IMR-90 (cell line): Measurements from ENCODE around the gene NFASC. TPM values are rescaled to one million over a fixed set of nuclear protein-coding genes. Genes with fewer than 3 reads are reported as not detected.

Experiments
- ATAC-seq: fragments of 200-7000 bp; cut with Tn5 transposase; 2 replicates; pipeline ENCODE4 v1.9.1; 2020; ENCODE audit warnings: low read depth, mild to moderate bottlenecking, moderate library complexity
- BruUV-seq: library from RNA; stranded (reverse); fragments of 400-500 nt; replicated peaks from 2 replicates; lab custom pipeline; 2021; lab: Mats Ljungman, UMichigan
- CTCF ChIA-PET: fragments of 300-600 bp; formaldehyde crosslinking; extraction: SDS; loops from one replicate; lab custom pipeline; 2021; ENCODE audit warnings: antibody characterized with exemption; lab: Yijun Ruan, JAX
- POLR2A ChIA-PET: fragments of 300-600 bp; sonication (Branson Sonifier 250); formaldehyde crosslinking; loops from one replicate; lab custom pipeline; 2022; ENCODE audit warnings: antibody characterized with exemption; ENCODE audit not compliant: unreplicated experiment; lab: Charles Lee
- DNase-seq: peaks from one replicate; pipeline ENCODE4 v3.0.0; 2013
- H2AFZ ChIP-seq: replicated peaks from 2 replicates; pipeline ENCODE3; 2013; ENCODE audit warnings: low read length, mild to moderate bottlenecking; ENCODE audit not compliant: poor library complexity
- H2AK5ac ChIP-seq: 2 replicates; pipeline ENCODE4 v1.6.1; 2013; ENCODE audit warnings: low read depth, low read length, inconsistent platforms
- H2AK9ac ChIP-seq: replicated peaks from 2 replicates; pipeline ENCODE3; 2013; ENCODE audit warnings: mild to moderate bottlenecking, low read depth, low read length, moderate library complexity; ENCODE audit not compliant: poor library complexity
- H2BK120ac ChIP-seq: 2 replicates; pipeline ENCODE4 v1.6.1; 2013; ENCODE audit warnings: low read depth, low read length, inconsistent platforms
- H2BK15ac ChIP-seq: 3 replicates; pipeline ENCODE4 v1.6.1; 2013; ENCODE audit warnings: low read depth, low read length, inconsistent platforms
- H2BK20ac ChIP-seq: 2 replicates; pipeline ENCODE4 v1.6.1; 2013; ENCODE audit warnings: low read depth, mild to moderate bottlenecking, inconsistent platforms, low read length, moderate library complexity
- H2BK5ac ChIP-seq: 2 replicates; pipeline ENCODE4 v1.6.1; 2013; ENCODE audit warnings: mild to moderate bottlenecking, low read depth, low read length, inconsistent platforms; ENCODE audit not compliant: poor library complexity, severe bottlenecking
- H3K14ac ChIP-seq: replicated peaks from 2 replicates; pipeline ENCODE4 v1.6.1; 2013; ENCODE audit warnings: low read depth, low read length, inconsistent platforms
- H3K18ac ChIP-seq: 2 replicates; pipeline ENCODE4 v1.6.1; 2013; ENCODE audit warnings: low read depth, low read length, control low read depth
- H3K23ac ChIP-seq: 2 replicates; pipeline ENCODE4 v1.6.1; 2013; ENCODE audit warnings: low read depth, low read length, inconsistent platforms
- H3K27ac ChIP-seq: 2 replicates; pipeline ENCODE4 v1.5.1; 2013; ENCODE audit warnings: mild to moderate bottlenecking, control low read depth, low read length; ENCODE audit not compliant: insufficient read depth
- H3K27me3 ChIP-seq: 2 replicates; pipeline ENCODE4 v1.6.1; 2013; ENCODE audit warnings: low read length; ENCODE audit not compliant: control insufficient read depth, insufficient read depth
- H3K36me3 ChIP-seq: 2 replicates; pipeline ENCODE4 v1.6.1; 2013; ENCODE audit warnings: low read length, mixed read lengths; ENCODE audit not compliant: control insufficient read depth, insufficient read depth
- H3K4ac ChIP-seq: 2 replicates; pipeline ENCODE4 v1.6.1; 2013; ENCODE audit warnings: low read depth, low read length, inconsistent platforms
- H3K4me1 ChIP-seq: 2 replicates; pipeline ENCODE4 v1.6.1; 2013; ENCODE audit warnings: low read length, mixed read lengths; ENCODE audit not compliant: control insufficient read depth, insufficient read depth
- H3K4me2 ChIP-seq: 2 replicates; pipeline ENCODE4 v1.6.1; 2013; ENCODE audit warnings: low read depth, mild to moderate bottlenecking, control low read depth, low read length, moderate library complexity
- H3K4me3 ChIP-seq: 2 replicates; pipeline ENCODE4 v1.5.1; 2013; ENCODE audit warnings: low read depth, mild to moderate bottlenecking, control low read depth, low read length, moderate library complexity; ENCODE audit not compliant: insufficient read depth
- H3K56ac ChIP-seq: 2 replicates; pipeline ENCODE4 v1.6.1; 2013; ENCODE audit warnings: low read length, inconsistent platforms; ENCODE audit not compliant: insufficient read depth; ENCODE audit errors: extremely low read depth
- H3K79me1 ChIP-seq, 2 experiments: 2 replicates each; pipeline ENCODE4 v1.6.1; 2013; ENCODE audit warnings: low read length in 2 of 2, inconsistent platforms in 1 of 2, low read depth in 1 of 2
- H3K9ac ChIP-seq: 2 replicates; pipeline ENCODE4 v1.6.1; 2013; ENCODE audit warnings: low read depth, low read length, control low read depth
- H3K9me1 ChIP-seq: 2 replicates; pipeline ENCODE4 v1.6.1; 2013; ENCODE audit warnings: low read length, inconsistent platforms; ENCODE audit not compliant: insufficient read depth
- H3K9me3 ChIP-seq: 2 replicates; pipeline ENCODE4 v1.6.1; 2013; ENCODE audit warnings: low read length; ENCODE audit not compliant: control insufficient read depth, insufficient read depth
- H4K20me1 ChIP-seq: 2 replicates; pipeline ENCODE4 v1.6.1; 2013; ENCODE audit warnings: low read length, inconsistent platforms; ENCODE audit not compliant: insufficient read depth
- H4K5ac ChIP-seq: 2 replicates; pipeline ENCODE4 v1.6.1; 2013; ENCODE audit warnings: mild to moderate bottlenecking, low read depth, low read length, control low read depth
- H4K8ac ChIP-seq, 2 experiments: 2 replicates each; pipeline ENCODE4 v1.6.1; 2013; ENCODE audit warnings: low read depth in 2 of 2, low read length in 2 of 2, control low read depth in 1 of 2, inconsistent platforms in 1 of 2
- H4K91ac ChIP-seq: 2 replicates; pipeline ENCODE4 v1.6.1; 2013; ENCODE audit warnings: low read depth, low read length, inconsistent platforms; ENCODE audit not compliant: insufficient read depth
- BHLHE40 ChIP-seq: fragments of 150-350 bp; IDR thresholded peaks from 2 replicates; pipeline ENCODE4 v1.6.1; 2016; ENCODE audit warnings: mild to moderate bottlenecking, low read depth, low read length
- CHD1 ChIP-seq: IDR thresholded peaks from 2 replicates; pipeline ENCODE4 v1.6.1; 2012; ENCODE audit warnings: low read depth, low read length, improper control_type of control experiment
- FOS ChIP-seq: fragments of 150-350 bp; IDR thresholded peaks from 2 replicates; pipeline ENCODE4 v1.6.1; 2016; ENCODE audit warnings: low read depth, low read length
- MXI1 ChIP-seq: IDR thresholded peaks from 2 replicates; pipeline ENCODE4 v1.6.1; 2012; ENCODE audit warnings: low read depth, mild to moderate bottlenecking, low read length, moderate library complexity, borderline replicate concordance
- NFE2L2 ChIP-seq: fragments of 150-350 bp; IDR thresholded peaks from 2 replicates; pipeline ENCODE4 v1.6.1; 2016; ENCODE audit warnings: low read depth, mild to moderate bottlenecking, low read length
- POLR2A ChIP-seq: IDR thresholded peaks from 2 replicates; pipeline ENCODE4 v1.6.1; 2012; ENCODE audit warnings: mild to moderate bottlenecking, low read depth, low read length
- WGBS, 2 experiments: methylation state at CpG; one replicate each; pipeline versions ENCODE4 v1.1.5 to v1.1.7; 2013; ENCODE audit warnings: missing lambda C conversion rate in 2 of 2; ENCODE audit not compliant: insufficient read length in 1 of 2; ENCODE audit errors: extremely low coverage in 2 of 2; 5-methylcytosine and 5-hydroxymethylcytosine counted together
- dilution Hi-C: fragments of 300-500 bp; cut with HindIII; formaldehyde crosslinking; loops from one replicate; pipeline ENCODE4 v1.14.3; 2018; ENCODE audit warnings: low sequenced_read_pairs; ENCODE audit not compliant: unreplicated experiment
- in situ Hi-C: fragments of 300-500 bp; cut with MboI; formaldehyde crosslinking; loops from 3 replicates; pipeline ENCODE4 v1.14.3; 2019; ENCODE audit warnings: low sequenced_read_pairs, inconsistent platforms, mixed read lengths
- intact Hi-C: fragments of 100-400 bp; cut with micrococcal nuclease; formaldehyde crosslinking; loops from 2 replicates; pipeline ENCODE4 v1.10.0; 2022
- polyA plus RNA-seq, 3 experiments: library from polyadenylated mRNA; depleted of rRNA; stranded (reverse); fragments of >200 nt; gene quantifications; 2 replicates each; pipeline ENCODE4 v1.2.3, GENCODE V29; 2012; ENCODE audit warnings: low replicate concordance in 1 of 3
- total RNA-seq: library from RNA; depleted of rRNA; stranded (reverse); fragments of >200 nt; gene quantifications from 2 replicates; pipeline ENCODE4 v1.2.3, GENCODE V29; 2012
- TF ChIP-seq, protein P1 (sequence below): fragments of 150-350 bp; IDR thresholded peaks from 2 replicates; pipeline ENCODE4 v1.6.1; 2016; ENCODE audit warnings: low read depth, mild to moderate bottlenecking, low read length, moderate library complexity, borderline replicate concordance
- TF ChIP-seq, protein P2 (sequence below): conservative IDR thresholded peaks from 2 replicates; pipeline ENCODE4 v1.5.1; 2012; ENCODE audit warnings: mild to moderate bottlenecking, low read depth, low read length, improper control_type of control experiment

The NFASC gene
- total and polyA plus RNA-seq, 2 of the 4 experiments (the other 2 are of a cell fraction): 0.18 to 0.79 TPM

DNA sequence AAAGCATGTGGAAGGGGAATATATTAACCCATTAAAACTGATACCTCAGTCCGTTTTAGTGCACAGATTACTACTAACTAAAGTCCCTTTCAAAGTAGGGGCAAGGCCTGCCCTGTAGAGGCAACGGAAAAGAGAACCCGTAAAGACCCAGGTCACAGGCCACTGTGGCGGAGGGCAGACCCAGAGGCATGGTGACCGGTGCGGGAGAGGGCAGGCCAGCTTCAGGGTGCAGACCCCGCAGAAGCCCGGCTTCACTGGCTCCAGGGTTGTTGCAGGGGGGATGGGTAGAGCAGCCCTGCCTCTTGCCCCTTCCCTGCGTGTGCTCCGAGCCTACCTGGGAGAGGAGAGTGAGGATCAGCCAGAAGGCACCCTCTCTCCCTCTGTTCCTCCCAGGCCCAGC, 190.1 kb downstream of the NFASC start:
- ATAC-seq (no peak), DNase-seq (no peak)
- H3K79me1 ChIP-seq: no peaks in the 10 kb centered on the region
- H3K56ac ChIP-seq: no peak overlapping the region
- no peak overlapping the region for H3K14ac ChIP-seq
- ChIA-PET CTCF (interaction anchor here (1.2 to 2.9 kb wide), 7 partner anchors 8 to 86 kb away, joined by 3 to 31 read pairs (median 8); no protein-coding TSS in a partner anchor), POLR2A (no interaction called here)
- no peak overlapping the region for H2BK120ac ChIP-seq
- no TSS peak for BruUV-seq
- intact Hi-C loops: loop anchor here (1.0 kb wide), 3 partner anchors 71 to 252 kb away; no protein-coding TSS in a partner anchor
- H2BK5ac ChIP-seq: no peak overlapping the region
- no peaks in the 10 kb centered on the region for H3K36me3 ChIP-seq
- WGBS, 2 experiments: no CpG with 5 or more reads among the region's 10 CpGs
- no peaks in the 10 kb centered on the region for H3K9me1 ChIP-seq
- no peak overlapping the region for H3K9ac ChIP-seq
- H2AFZ ChIP-seq: no peak overlapping the region
- dilution Hi-C loops: no loop called here
- no peak overlapping the region for H4K8ac ChIP-seq
- H2BK20ac ChIP-seq: no peak overlapping the region
- in situ Hi-C loops: loop anchor here (5.0 kb wide), 1 partner anchor 73 kb away; no protein-coding TSS in a partner anchor
- TF ChIP-seq POLR2A (no peak), NFE2L2 (no peak), MXI1 (no peak), BHLHE40 (no peak), FOS (no peak), CHD1 (no peak)
- TF ChIP-seq, protein P1, sequence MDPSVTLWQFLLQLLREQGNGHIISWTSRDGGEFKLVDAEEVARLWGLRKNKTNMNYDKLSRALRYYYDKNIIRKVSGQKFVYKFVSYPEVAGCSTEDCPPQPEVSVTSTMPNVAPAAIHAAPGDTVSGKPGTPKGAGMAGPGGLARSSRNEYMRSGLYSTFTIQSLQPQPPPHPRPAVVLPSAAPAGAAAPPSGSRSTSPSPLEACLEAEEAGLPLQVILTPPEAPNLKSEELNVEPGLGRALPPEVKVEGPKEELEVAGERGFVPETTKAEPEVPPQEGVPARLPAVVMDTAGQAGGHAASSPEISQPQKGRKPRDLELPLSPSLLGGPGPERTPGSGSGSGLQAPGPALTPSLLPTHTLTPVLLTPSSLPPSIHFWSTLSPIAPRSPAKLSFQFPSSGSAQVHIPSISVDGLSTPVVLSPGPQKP: no peak
- TF ChIP-seq, protein P2, sequence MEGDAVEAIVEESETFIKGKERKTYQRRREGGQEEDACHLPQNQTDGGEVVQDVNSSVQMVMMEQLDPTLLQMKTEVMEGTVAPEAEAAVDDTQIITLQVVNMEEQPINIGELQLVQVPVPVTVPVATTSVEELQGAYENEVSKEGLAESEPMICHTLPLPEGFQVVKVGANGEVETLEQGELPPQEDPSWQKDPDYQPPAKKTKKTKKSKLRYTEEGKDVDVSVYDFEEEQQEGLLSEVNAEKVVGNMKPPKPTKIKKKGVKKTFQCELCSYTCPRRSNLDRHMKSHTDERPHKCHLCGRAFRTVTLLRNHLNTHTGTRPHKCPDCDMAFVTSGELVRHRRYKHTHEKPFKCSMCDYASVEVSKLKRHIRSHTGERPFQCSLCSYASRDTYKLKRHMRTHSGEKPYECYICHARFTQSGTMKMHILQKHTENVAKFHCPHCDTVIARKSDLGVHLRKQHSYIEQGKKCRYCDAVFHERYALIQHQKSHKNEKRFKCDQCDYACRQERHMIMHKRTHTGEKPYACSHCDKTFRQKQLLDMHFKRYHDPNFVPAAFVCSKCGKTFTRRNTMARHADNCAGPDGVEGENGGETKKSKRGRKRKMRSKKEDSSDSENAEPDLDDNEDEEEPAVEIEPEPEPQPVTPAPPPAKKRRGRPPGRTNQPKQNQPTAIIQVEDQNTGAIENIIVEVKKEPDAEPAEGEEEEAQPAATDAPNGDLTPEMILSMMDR: no peak
- no peaks in the 10 kb centered on the region for H4K20me1 ChIP-seq
- H3K27me3 ChIP-seq: peaks cover 20% of the 10 kb centered on the region
- H3K4ac ChIP-seq: no peak overlapping the region
- H3K27ac ChIP-seq: no peak overlapping the region
- H2AK5ac ChIP-seq: no peak overlapping the region
- no peak overlapping the region for H3K18ac ChIP-seq
- H2AK9ac ChIP-seq: no peak overlapping the region
- no peak overlapping the region for H3K4me3 ChIP-seq
- H2BK15ac ChIP-seq: no peak overlapping the region
- no peaks in the 10 kb centered on the region for H3K4me1 ChIP-seq
- no peak overlapping the region for H4K91ac ChIP-seq
- H3K9me3 ChIP-seq: no peaks in the 10 kb centered on the region
- H4K5ac ChIP-seq: no peak overlapping the region
- no peak overlapping the region for H3K23ac ChIP-seq
- H3K4me2 ChIP-seq: no peak overlapping the region
